CD14-positive monocyte (primary cell): Measurements from ENCODE around the gene CEBPG. TPM values are rescaled to one million over a fixed set of nuclear protein-coding genes. Genes with fewer than 3 reads are reported as not detected.
A peak's percentile ranks its signal among the peaks of the same experiment; 100 is the strongest.

Experiments
- DNase-seq, 3 donors: peaks; one replicate each; pipeline ENCODE4 v3.0.0-alpha.2; 2011 to 2022
- H2AFZ ChIP-seq: 2 replicates; pipeline ENCODE4 v1.6.0; 2012; ENCODE audit warnings: mild to moderate bottlenecking, low read depth, low read length, inconsistent platforms; ENCODE audit not compliant: insufficient read depth, poor library complexity, severe bottlenecking
- H3K27ac ChIP-seq, 2 donors: 1 replicate in 1 of 2; 2 replicates in 1 of 2; pipeline ENCODE4 v1.5.1; 2012 to 2013; ENCODE audit warnings: low read length in 2 of 2, control low read depth in 1 of 2, inconsistent platforms in 1 of 2, low read depth in 1 of 2, mild to moderate bottlenecking in 1 of 2
- H3K27me3 ChIP-seq, 2 donors: one replicate each; pipeline versions ENCODE4 v1.6.0 to v1.6.1; 2011 to 2013; ENCODE audit warnings: low read length in 2 of 2; ENCODE audit not compliant: control insufficient read depth in 2 of 2, insufficient read depth in 2 of 2
- H3K36me3 ChIP-seq, 2 donors: replicated peaks in 1 of 2; 1 replicate in 1 of 2; 2 replicates in 1 of 2; pipeline versions ENCODE4 v1.5.1 to v1.6.1; 2012 to 2013; ENCODE audit warnings: low read length in 2 of 2, control low read depth in 1 of 2, inconsistent platforms in 1 of 2, mild to moderate bottlenecking in 1 of 2; ENCODE audit not compliant: insufficient read depth in 2 of 2, control insufficient read depth in 1 of 2
- H3K4me1 ChIP-seq, 2 donors: 1 replicate in 1 of 2; 2 replicates in 1 of 2; pipeline versions ENCODE4 v1.5.1 to v1.6.1; 2012 to 2013; ENCODE audit warnings: low read length in 2 of 2, control low read depth in 1 of 2, inconsistent platforms in 1 of 2, mild to moderate bottlenecking in 1 of 2, moderate library complexity in 1 of 2; ENCODE audit not compliant: insufficient read depth in 2 of 2, control insufficient read depth in 1 of 2
- H3K4me2 ChIP-seq: replicated peaks from 2 replicates; pipeline ENCODE3; 2012; ENCODE audit warnings: low read length, moderate library complexity, mild to moderate bottlenecking; ENCODE audit not compliant: poor library complexity, severe bottlenecking; ENCODE audit errors: extremely low read depth
- H3K4me3 ChIP-seq, 3 experiments: fragments of 200-600 bp in 1 of 3; sonication (generic) in 1 of 3; replicated peaks in 1 of 3; 1 replicate in 2 of 3; 2 replicates in 1 of 3; pipeline ENCODE4 v1.5.1; 2011 to 2013; ENCODE audit warnings: low read length in 3 of 3, mild to moderate bottlenecking in 3 of 3, control low read depth in 2 of 3, low read depth in 2 of 3, inconsistent platforms in 1 of 3, moderate library complexity in 1 of 3
- H3K79me2 ChIP-seq: 2 replicates; pipeline ENCODE4 v1.6.0; 2012; ENCODE audit warnings: mild to moderate bottlenecking, control low read depth, inconsistent platforms, low read length, moderate library complexity; ENCODE audit not compliant: insufficient read depth
- H3K9ac ChIP-seq: 2 replicates; pipeline ENCODE4 v1.6.0; 2017; ENCODE audit warnings: low read length, mild to moderate bottlenecking; ENCODE audit not compliant: insufficient read depth, poor library complexity, severe bottlenecking
- H3K9me3 ChIP-seq, 2 donors: replicated peaks in 1 of 2; 1 replicate in 1 of 2; 2 replicates in 1 of 2; pipeline versions ENCODE4 v1.5.1 to v1.6.1; 2012 to 2013; ENCODE audit warnings: low read length in 2 of 2, control low read depth in 1 of 2; ENCODE audit not compliant: control insufficient read depth in 1 of 2, insufficient read depth in 1 of 2
- H4K20me1 ChIP-seq: 2 replicates; pipeline ENCODE4 v1.6.0; 2012; ENCODE audit warnings: mild to moderate bottlenecking, low read length, control low read depth, moderate library complexity; ENCODE audit not compliant: insufficient read depth
- H3K27ac Mint-ChIP-seq, 7 donors: one replicate each; pipeline ENCODE4 v1.8.0; 2020; ENCODE audit warnings: mild to moderate bottlenecking in 7 of 7, mixed read lengths in 7 of 7, moderate library complexity in 6 of 7, inconsistent platforms in 2 of 7
- H3K27me3 Mint-ChIP-seq, 3 donors: one replicate each; pipeline ENCODE4 v1.8.0; 2021 to 2022; ENCODE audit warnings: low read depth in 3 of 3, mild to moderate bottlenecking in 3 of 3, mixed read lengths in 3 of 3, moderate library complexity in 3 of 3, inconsistent platforms in 1 of 3
- H3K36me3 Mint-ChIP-seq, 2 donors: one replicate each; pipeline ENCODE4 v1.8.0; 2020; ENCODE audit warnings: mixed read lengths in 2 of 2, inconsistent platforms in 1 of 2, mild to moderate bottlenecking in 1 of 2
- H3K4me1 Mint-ChIP-seq: one replicate; pipeline ENCODE4 v1.8.0; 2020; ENCODE audit warnings: mild to moderate bottlenecking, mixed read lengths
- H3K4me3 Mint-ChIP-seq, 2 donors: one replicate each; pipeline ENCODE4 v1.8.0; 2020; ENCODE audit warnings: mild to moderate bottlenecking in 2 of 2, mixed read lengths in 2 of 2, moderate library complexity in 1 of 2
- H3K9me3 Mint-ChIP-seq, 7 donors: one replicate each; pipeline ENCODE4 v1.8.0; 2020 to 2022; ENCODE audit warnings: mixed read lengths in 7 of 7, mild to moderate bottlenecking in 6 of 7, moderate library complexity in 6 of 7, inconsistent platforms in 2 of 7
- CTCF ChIP-seq: fragments of 200-600 bp; IDR thresholded peaks from one replicate; pipeline ENCODE4 v1.8.0; 2022; ENCODE audit warnings: antibody characterized with exemption, mild to moderate bottlenecking
- WGBS: methylation state at CpG from one replicate; pipeline ENCODE4 v1.1.5; 2013; ENCODE audit warnings: missing lambda C conversion rate; ENCODE audit not compliant: insufficient coverage; 5-methylcytosine and 5-hydroxymethylcytosine counted together
- intact Hi-C, 2 donors: fragments of 100-400 bp; cut with micrococcal nuclease; formaldehyde crosslinking; loops; one replicate each; pipeline versions ENCODE4 v1.15.0 to v1.15.1; 2023
- polyA plus RNA-seq, 3 donors: library from polyadenylated mRNA; depleted of rRNA in 1 of 3; unstranded in 2 of 3; stranded (reverse) in 1 of 3; fragments of 300-500 nt in 2 of 3; fragments of >200 nt in 1 of 3; fragmentation: Illumina TruSeq in 2 of 3; gene quantifications; 1 replicate in 2 of 3; 2 replicates in 1 of 3; pipeline ENCODE4 v1.2.3, GENCODE V29; 2012 to 2021

The CEBPG gene
- polyA plus RNA-seq, 3 donors: 16.8 to 18.3 (median 17.8) TPM

DNA sequence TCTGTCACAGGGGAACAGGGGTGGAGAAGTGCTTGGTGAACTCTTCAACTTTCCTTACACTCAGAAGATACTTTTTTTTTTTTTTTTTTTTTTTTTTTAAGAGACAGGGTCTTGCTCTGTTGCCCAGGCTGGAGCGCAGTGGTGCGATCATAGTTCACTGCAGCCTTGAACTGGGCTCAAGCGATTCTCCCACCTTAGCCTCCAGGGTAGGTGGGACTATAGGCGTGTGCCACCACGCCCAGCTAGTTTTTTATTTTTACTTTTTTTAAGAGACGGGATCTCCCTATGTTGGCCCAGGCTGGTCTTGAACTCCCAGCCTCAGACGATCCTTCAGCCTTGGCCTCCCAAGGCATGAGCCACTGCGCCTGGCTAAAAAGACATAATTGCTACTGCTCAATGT lies 11.5 kb downstream of the CEBPG start:
- H3K27ac ChIP-seq: no peak overlapping the region
- H4K20me1 ChIP-seq: peaks cover 83% of the 10 kb centered on the region
- H3K79me2 ChIP-seq: peaks cover 100% of the 10 kb centered on the region
- peaks cover 43% of the 10 kb centered on the region for H3K4me1 Mint-ChIP-seq
- DNase-seq: no peak
- H3K9me3 Mint-ChIP-seq: no peaks in the 10 kb centered on the region
- H3K4me2 ChIP-seq: no peak overlapping the region
- H3K9ac ChIP-seq: no peak overlapping the region
- H3K27me3 ChIP-seq: no peaks in the 10 kb centered on the region
- no peaks in the 10 kb centered on the region for H3K9me3 ChIP-seq
- H3K27ac Mint-ChIP-seq: no peak overlapping the region
- H3K4me3 Mint-ChIP-seq: no peak overlapping the region
- H3K36me3 Mint-ChIP-seq: peaks cover 44 to 56% of the 10 kb centered on the region in 2 donors
- no peaks in the 10 kb centered on the region for H3K27me3 Mint-ChIP-seq
- 100% methylated on average over 2 of the region's 8 CpGs for WGBS
- TF ChIP-seq CTCF: no peak
- H3K4me1 ChIP-seq: peaks cover 13 to 21% of the 10 kb centered on the region in 2 donors
- peaks cover 26 to 60% of the 10 kb centered on the region in 2 donors for H3K36me3 ChIP-seq
- no peak overlapping the region for H2AFZ ChIP-seq
- H3K4me3 ChIP-seq: no peak overlapping the region
- intact Hi-C loops: no loop called here

- H3K79me2 ChIP-seq: peaks cover 99% of the 10 kb centered on the region
- peak overlapping the region in 4 of 7 donors; percentile 12 to 76 (median 28) for H3K27ac Mint-ChIP-seq
These were observed 12.4 kb downstream of the CEBPG start for GRCh38 chr19:33385956-33386355.

More at GRCh38 chr19:33385956-33386355, 12.4 kb downstream of the CEBPG start:
- Histone ChIP-seq H3K9me3 (no peaks in the 10 kb centered on the region), H3K9ac (no peak overlapping the region), H4K20me1 (peaks cover 73% of the 10 kb centered on the region), H3K4me2 (no peak overlapping the region), H2AFZ (no peak overlapping the region), H3K27ac (no peak overlapping the region), H3K4me1 (peaks cover 22 to 30% of the 10 kb centered on the region in 2 donors), H3K4me3 (no peak overlapping the region), H3K36me3 (peaks cover 23 to 51% of the 10 kb centered on the region in 2 donors), H3K27me3 (no peaks in the 10 kb centered on the region)
- Mint-ChIP-seq H3K27me3 (no peaks in the 10 kb centered on the region), H3K4me1 (peaks cover 50% of the 10 kb centered on the region), H3K9me3 (no peaks in the 10 kb centered on the region), H3K36me3 (peaks cover 39 to 51% of the 10 kb centered on the region in 2 donors), H3K4me3 (no peak overlapping the region)
- DNase-seq: no peak
- WGBS: 92% methylated on average over 6 of the region's 6 CpGs
- intact Hi-C loops: no loop called here
- no peak for TF ChIP-seq CTCF
